SK-N-SH treated with all-trans-retinoic acid at 6 μM for 48 hours (cell line): ENCODE measurements around the gene MAGEB4.

Experiments used
- ARNTL ChIP-seq: fragments of 450-650 bp; formaldehyde crosslinking; IDR thresholded peaks from 2 replicates; pipeline ENCODE4 v1.5.0; 2020; ENCODE audit warnings: low read depth, mild to moderate bottlenecking, moderate library complexity, borderline replicate concordance
- BACH2 ChIP-seq: fragments of 250-450 bp; sonication (Bioruptor Pico); IDR thresholded peaks from 2 replicates; pipeline ENCODE4 v1.9.0; 2021; ENCODE audit warnings: mild to moderate bottlenecking, borderline replicate concordance
- GLIS3 ChIP-seq: fragments of 250-450 bp; sonication (Bioruptor Pico); IDR thresholded peaks from 2 replicates; pipeline ENCODE4 v1.5.0; 2020; ENCODE audit warnings: mild to moderate bottlenecking, moderate library complexity
- ISL1 ChIP-seq: fragments of 250-450 bp; sonication (Bioruptor Pico); IDR thresholded peaks from 2 replicates; pipeline ENCODE4 v2.1.2; 2022; ENCODE audit warnings: mild to moderate bottlenecking, moderate library complexity
- PATZ1 ChIP-seq: fragments of 250-450 bp; sonication (Bioruptor Pico); IDR thresholded peaks from 2 replicates; pipeline ENCODE4 v1.8.0; 2020; ENCODE audit warnings: mild to moderate bottlenecking, moderate library complexity, borderline replicate concordance
- POU6F1 ChIP-seq: fragments of 250-450 bp; sonication (Bioruptor Pico); IDR thresholded peaks from 2 replicates; pipeline ENCODE4 v1.8.0; 2021; ENCODE audit warnings: low read depth, mild to moderate bottlenecking, moderate library complexity, borderline replicate concordance
- TOX ChIP-seq: fragments of 250-450 bp; sonication (Bioruptor Pico); IDR thresholded peaks from 2 replicates; pipeline ENCODE4 v1.8.0; 2021; ENCODE audit warnings: mild to moderate bottlenecking, moderate library complexity, borderline replicate concordance
- ZC3H10 ChIP-seq: fragments of 250-450 bp; sonication (Bioruptor Pico); IDR thresholded peaks from 2 replicates; pipeline ENCODE4 v1.5.1; 2021; ENCODE audit warnings: mild to moderate bottlenecking, moderate library complexity
- ZFP30 ChIP-seq: fragments of 450-650 bp; formaldehyde crosslinking; IDR thresholded peaks from 2 replicates; pipeline ENCODE4 v1.5.0; 2022; ENCODE audit warnings: mild to moderate bottlenecking, moderate library complexity
- ZNF8 ChIP-seq: fragments of 450-650 bp; formaldehyde crosslinking; IDR thresholded peaks from 2 replicates; pipeline ENCODE4 v1.5.0; 2020; ENCODE audit warnings: mild to moderate bottlenecking, moderate library complexity

- TF ChIP-seq ZC3H10 (no peak), GLIS3 (CRISPR knock-in tag) (no peak), PATZ1 (CRISPR knock-in tag) (no peak), ZNF8 (CRISPR knock-in tag) (no peak), BACH2 (CRISPR knock-in tag) (no peak), TOX (CRISPR knock-in tag) (no peak), ZFP30 (CRISPR knock-in tag) (no peak), ARNTL (CRISPR knock-in tag) (no peak), ISL1 (CRISPR knock-in tag) (no peak), POU6F1 (CRISPR knock-in tag) (no peak)
These were observed 18.1 kb downstream of the MAGEB4 start for GRCh38 chrX:30259927-30260326.
